T follicular helper cell (primary cell): ENCODE results near the gene PCED1A.
"Not testable (repeated sequence)": the region's sequence is repeated elsewhere in the genome, so short reads cannot be mapped to it uniquely, and the experiment has no call there.

ENCODE experiments used
- DNase-seq: peaks from one replicate; pipeline ENCODE4 v3.0.0-alpha.2; 2020; ENCODE audit warnings: low read depth

The PCED1A gene

GRCh38 chr20:2829376-2829775, 11.1 kb downstream of the PCED1A start:
- DNase-seq, result no peak

GRCh38 chr20:2826655-2827054, 13.8 kb downstream of the PCED1A start:
- no peak for DNase-seq

- no peak for DNase-seq
These were observed 14.7 kb downstream of the PCED1A start for GRCh38 chr20:2825761-2826160.

GRCh38 chr20:2822073-2822472, 18.4 kb downstream of the PCED1A start:
- peak; percentile 18 for DNase-seq

GRCh38 chr20:2820896-2821869, 19.3 kb downstream of the PCED1A start:
- no peak for DNase-seq

- no peak for DNase-seq
These were observed 20.2 kb downstream of the PCED1A start for GRCh38 chr20:2820084-2820895.

GRCh38 chr20:2817891-2818595, 22.4 kb downstream of the PCED1A start:
- DNase-seq, result no peak

GRCh38 chr20:2817341-2817726, 23.1 kb downstream of the PCED1A start:
- no peak for DNase-seq

GRCh38 chr20:2816583-2817340, 23.7 kb downstream of the PCED1A start:
- no peak for DNase-seq

GRCh38 chr20:2816030-2816582, 24.3 kb downstream of the PCED1A start, which contains the start of gene TMEM239:
Gene TMEM239, plus strand, starts transcription at chr20:2816364. Its CDS starts 191 bp downstream, at chr20:2816555.
- DNase-seq, result no peak

- DNase-seq, result no peak
These were observed 25.1 kb downstream of the PCED1A start for GRCh38 chr20:2815242-2815900.

- DNase-seq, result no peak
These were observed 25.8 kb downstream of the PCED1A start, which contains the start of gene C20orf141 for GRCh38 chr20:2814587-2815051. Gene C20orf141, plus strand, starts transcription at chr20:2814987. Its CDS starts 198 bp downstream, at chr20:2815185.

- DNase-seq, result no peak
These were observed 26.4 kb downstream of the PCED1A start for GRCh38 chr20:2814076-2814475.

- no peak for DNase-seq
These were observed 28.3 kb downstream of the PCED1A start for GRCh38 chr20:2812189-2812588.

GRCh38 chr20:2809690-2810089, 30.8 kb downstream of the PCED1A start:
- DNase-seq, result no peak

GRCh38 chr20:2807929-2808328, 32.5 kb downstream of the PCED1A start:
- not testable (repeated sequence) for DNase-seq

GRCh38 chr20:2807019-2807418, 33.4 kb downstream of the PCED1A start:
- no peak for DNase-seq

- no peak for DNase-seq
These were observed 34.1 kb downstream of the PCED1A start for GRCh38 chr20:2806351-2806701.

- no peak for DNase-seq
These were observed 34.6 kb downstream of the PCED1A start for GRCh38 chr20:2805689-2806350.
